Natural killer cell treated with Interleukin-12 subunit alpha and Interleukin-12 subunit beta and Interleukin-15 and Interleukin-18, amount 100 ng/mL, for 72 hours (primary cell): Measurements from ENCODE around the gene EGR4. TPM values are rescaled to one million over a fixed set of nuclear protein-coding genes. Genes with fewer than 3 reads are reported as not detected.
"Not testable (repeated sequence)": the region's sequence is repeated elsewhere in the genome, so short reads cannot be mapped to it uniquely, and the experiment has no call there.

ENCODE experiments used
- ATAC-seq, 2 donors: fragments of 150-1000 bp; cut with Tn5 transposase in 1 of 2; sonication (Bioruptor Pico), chemical (Tn5 transposase) in 1 of 2; 2 replicates each; pipeline ENCODE4 v1.10.0; 2021
- DNase-seq: peaks from one replicate; pipeline ENCODE4 v3.0.0; 2022; ENCODE audit warnings: low spot score
- H3K27ac Mint-ChIP-seq, 2 donors: 1 replicate in 1 of 2; 2 replicates in 1 of 2; pipeline ENCODE4 v1.8.0; 2022; ENCODE audit warnings: mixed read lengths in 2 of 2, mild to moderate bottlenecking in 1 of 2, moderate library complexity in 1 of 2
- H3K27me3 Mint-ChIP-seq, 2 donors: 1 replicate in 1 of 2; 2 replicates in 1 of 2; pipeline ENCODE4 v1.8.0; 2022; ENCODE audit warnings: mixed read lengths in 2 of 2
- H3K36me3 Mint-ChIP-seq: one replicate; pipeline ENCODE4 v1.8.0; 2022; ENCODE audit warnings: mixed read lengths
- H3K4me1 Mint-ChIP-seq, 2 donors: 1 replicate in 1 of 2; 2 replicates in 1 of 2; pipeline ENCODE4 v1.8.0; 2022; ENCODE audit warnings: low read depth in 2 of 2, mixed read lengths in 2 of 2, mild to moderate bottlenecking in 1 of 2
- H3K4me3 Mint-ChIP-seq: one replicate; pipeline ENCODE4 v1.8.0; 2022; ENCODE audit warnings: mixed read lengths
- H3K9me3 Mint-ChIP-seq: 2 replicates; pipeline ENCODE4 v1.8.0; 2022; ENCODE audit warnings: mixed read lengths
- total RNA-seq, 2 donors: library from RNA; stranded (reverse); gene quantifications; one replicate each; pipeline ENCODE4 v1.2.3, GENCODE V29; 2022

Gene EGR4
- total RNA-seq, 2 donors from 2014 or later: not detected

DNA sequence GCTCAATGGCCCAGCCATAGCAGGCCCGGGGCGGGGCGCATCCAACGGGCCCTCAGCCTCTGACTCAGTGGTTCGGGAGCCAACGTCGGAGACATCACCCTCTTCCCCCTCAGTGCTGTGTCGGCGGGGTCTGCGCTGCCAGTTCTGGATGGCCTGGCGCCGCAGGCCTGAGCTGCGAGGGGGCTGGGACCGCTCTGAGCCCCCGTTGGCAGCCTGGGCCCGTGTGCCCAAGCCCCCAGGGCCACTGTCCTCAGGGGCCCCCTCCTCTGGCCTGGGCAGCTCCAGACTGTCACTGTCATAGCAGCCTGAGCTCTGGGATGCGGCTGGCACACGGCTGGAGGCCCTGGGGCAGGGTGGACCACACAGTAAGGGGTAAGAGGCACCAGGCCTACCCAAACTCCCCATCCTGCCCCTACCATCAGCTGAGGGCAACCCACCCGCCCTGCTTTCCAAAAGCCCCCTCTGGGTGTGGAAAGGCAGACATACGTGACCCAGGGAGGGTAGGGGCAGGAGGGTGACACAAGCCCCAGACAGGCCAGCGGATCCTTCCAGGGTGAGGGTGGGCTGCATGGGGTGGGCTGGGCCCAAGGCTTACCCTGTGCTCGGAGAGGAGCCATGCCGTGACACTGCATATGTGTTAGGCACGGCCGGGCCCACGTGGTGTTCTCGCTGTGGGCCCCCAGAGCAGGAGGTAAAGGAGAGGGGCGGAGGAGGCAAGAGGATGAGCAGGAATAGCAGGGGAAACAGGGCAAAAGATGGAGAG is 27.9 kb downstream of the EGR4 start:
- no peak for ATAC-seq
- Mint-ChIP-seq H3K4me3 (no peak overlapping the region), H3K27me3 (peaks cover 0 to 3% of the 10 kb centered on the region in 2 donors), H3K36me3 (peaks cover 6% of the 10 kb centered on the region), H3K9me3 (no peaks in the 10 kb centered on the region), H3K4me1 (peaks cover 13 to 16% of the 10 kb centered on the region in 2 donors), H3K27ac (no peak overlapping the region)
- DNase-seq: no peak

DNA sequence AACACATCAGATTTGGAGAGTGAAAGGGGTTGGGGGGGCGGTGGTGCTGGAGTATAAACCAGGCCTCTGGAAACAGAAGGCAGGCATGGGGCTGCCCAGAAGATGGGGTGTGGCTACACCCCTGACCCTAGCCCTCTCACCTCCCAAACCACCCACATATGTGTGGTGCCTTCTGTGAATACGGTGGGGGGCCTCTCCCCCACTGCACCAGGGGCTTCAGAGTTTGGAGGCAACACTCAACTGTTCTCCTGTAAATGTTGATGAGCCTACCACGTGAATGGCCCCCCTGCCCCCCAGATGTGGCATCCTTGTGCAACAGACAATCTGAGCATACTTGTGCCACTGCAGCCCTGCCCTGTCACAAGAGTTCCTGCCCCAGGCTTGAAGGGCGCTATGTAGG is 28.6 kb downstream of the EGR4 start:
- ATAC-seq: no peak
- Mint-ChIP-seq H3K27ac (no peak overlapping the region), H3K4me1 (peaks cover 13% of the 10 kb centered on the region in 2 donors), H3K4me3 (no peak overlapping the region), H3K36me3 (peaks cover 6% of the 10 kb centered on the region), H3K9me3 (no peaks in the 10 kb centered on the region), H3K27me3 (no peaks in the 10 kb centered on the region)
- DNase-seq: no peak

DNA sequence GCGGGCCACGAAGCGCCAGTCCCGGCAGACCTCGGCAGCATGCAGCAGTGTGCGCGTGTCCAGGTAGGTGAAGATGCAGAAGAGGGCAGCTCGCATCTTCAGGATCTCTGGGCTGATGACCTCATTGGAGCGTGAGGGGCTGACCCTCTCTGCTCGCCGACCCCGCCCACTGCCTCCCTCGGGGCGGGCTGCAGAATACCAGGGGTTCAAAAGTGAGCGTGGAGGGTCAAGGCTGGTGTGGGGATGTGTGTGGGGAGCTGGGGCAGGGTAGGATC is 29.1 kb downstream of the EGR4 start:
- no peak overlapping the region for H3K27ac Mint-ChIP-seq
- no peak for ATAC-seq

DNA sequence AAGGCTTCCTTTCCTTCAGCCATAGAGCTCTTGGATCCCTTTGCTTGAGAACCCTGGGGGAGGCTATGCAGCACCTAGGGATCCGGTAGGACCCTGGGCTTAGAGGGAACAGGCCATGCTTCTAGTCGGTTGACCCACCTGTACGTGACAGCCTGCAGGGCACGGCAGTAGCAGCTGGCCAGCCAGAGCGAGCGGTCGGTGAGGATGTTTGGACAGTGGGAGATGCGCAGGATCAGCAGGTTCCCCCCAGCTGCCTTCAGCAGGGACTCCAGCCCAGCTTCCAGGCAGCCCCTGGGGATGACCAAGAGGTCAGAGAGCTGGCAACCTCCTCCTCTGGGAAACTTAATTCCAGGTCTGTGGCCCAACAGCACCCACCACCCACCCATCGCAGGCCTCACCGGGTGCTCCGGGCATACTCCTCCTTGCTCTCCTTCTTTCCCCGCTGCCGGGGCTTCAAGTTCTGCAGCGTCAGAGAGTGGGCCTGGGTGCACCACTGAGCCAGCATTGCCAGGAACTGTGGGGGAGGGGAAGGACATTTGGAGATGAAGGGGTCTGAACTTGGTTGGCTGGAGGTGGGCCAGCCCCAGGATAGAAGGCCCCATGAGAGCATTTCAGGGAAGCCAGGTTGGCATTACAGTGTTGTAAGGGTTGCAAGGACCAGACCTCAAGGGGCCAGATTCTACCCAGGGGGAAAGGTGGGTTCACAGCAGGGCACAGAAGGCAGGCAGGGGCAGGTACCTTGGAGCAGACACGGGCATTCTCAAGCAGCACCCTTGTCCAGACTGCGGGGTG is 29.6 kb downstream of the EGR4 start:
- ATAC-seq (no peak), DNase-seq (no peak)
- H3K27ac Mint-ChIP-seq: no peak overlapping the region
- H3K36me3 Mint-ChIP-seq: peaks cover 6% of the 10 kb centered on the region
- no peaks in the 10 kb centered on the region for H3K27me3 Mint-ChIP-seq
- H3K4me3 Mint-ChIP-seq: no peak overlapping the region
- no peaks in the 10 kb centered on the region for H3K9me3 Mint-ChIP-seq
- peaks cover 12 to 13% of the 10 kb centered on the region in 2 donors for H3K4me1 Mint-ChIP-seq

More for the DNA sequence above, 29.1 kb downstream of the EGR4 start:
- H3K4me1 Mint-ChIP-seq: peaks cover 12 to 13% of the 10 kb centered on the region in 2 donors
- H3K4me3 Mint-ChIP-seq: no peak overlapping the region
- no peaks in the 10 kb centered on the region for H3K9me3 Mint-ChIP-seq
- H3K27me3 Mint-ChIP-seq: no peaks in the 10 kb centered on the region
- DNase-seq: no peak
- peaks cover 6% of the 10 kb centered on the region for H3K36me3 Mint-ChIP-seq

- H3K27ac Mint-ChIP-seq, H3K27me3 Mint-ChIP-seq, ATAC-seq, H3K4me1 Mint-ChIP-seq, H3K36me3 Mint-ChIP-seq, DNase-seq, H3K9me3 Mint-ChIP-seq, H3K4me3 Mint-ChIP-seq: not testable (repeated sequence)
Observed at GRCh38 chr2:73262691-73263429, 30.5 kb downstream of the EGR4 start.

- Mint-ChIP-seq H3K4me1 (peaks cover 4 to 5% of the 10 kb centered on the region in 2 donors), H3K4me3 (no peak overlapping the region), H3K27ac (no peak overlapping the region), H3K9me3 (no peaks in the 10 kb centered on the region), H3K27me3 (no peaks in the 10 kb centered on the region), H3K36me3 (no peaks in the 10 kb centered on the region)
- no peak for DNase-seq
- ATAC-seq: no peak
Observed at GRCh38 chr2:73262108-73262651, 31.2 kb downstream of the EGR4 start.

DNA sequence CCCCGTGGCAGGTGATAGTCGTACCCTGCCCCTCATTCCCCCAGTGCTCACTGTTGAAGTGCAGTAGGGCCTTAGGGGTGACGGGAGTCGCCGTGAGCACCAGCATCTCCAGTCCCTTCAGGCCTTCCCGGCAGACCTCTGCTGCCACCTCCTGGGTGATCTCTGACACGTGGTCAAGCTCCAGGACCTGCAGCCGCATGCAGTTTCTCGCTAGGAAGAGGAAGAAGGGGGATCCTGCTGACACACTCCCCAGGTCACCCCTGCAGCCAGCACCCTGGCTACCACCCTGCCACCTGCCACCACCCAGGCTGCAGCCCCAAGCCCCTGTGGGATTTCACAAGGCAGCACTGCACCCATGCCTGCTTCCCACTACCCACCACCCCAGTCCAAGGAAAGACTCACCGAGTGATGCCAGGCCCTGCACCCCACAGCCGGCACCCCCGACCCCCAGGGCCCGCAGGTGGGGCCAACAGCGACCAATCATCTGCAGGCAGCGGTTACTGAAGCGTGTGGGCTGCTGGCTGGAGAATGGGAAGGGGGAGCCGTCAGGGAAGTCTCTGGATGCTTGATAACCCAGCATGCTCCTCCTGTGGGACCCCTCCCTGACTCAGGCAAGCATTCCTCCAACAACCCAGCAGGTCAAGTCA is 32.9 kb downstream of the EGR4 start:
- Mint-ChIP-seq H3K9me3 (no peaks in the 10 kb centered on the region), H3K4me3 (no peak overlapping the region), H3K27ac (no peak overlapping the region), H3K4me1 (peaks cover 0 to 3% of the 10 kb centered on the region in 2 donors), H3K27me3 (no peaks in the 10 kb centered on the region), H3K36me3 (no peaks in the 10 kb centered on the region)
- DNase-seq: no peak
- ATAC-seq: no peak

- Mint-ChIP-seq H3K4me3 (no peak overlapping the region), H3K4me1 (peaks cover 0 to 3% of the 10 kb centered on the region in 2 donors), H3K9me3 (no peaks in the 10 kb centered on the region), H3K36me3 (no peaks in the 10 kb centered on the region), H3K27me3 (no peaks in the 10 kb centered on the region), H3K27ac (no peak overlapping the region)
- DNase-seq (no peak), ATAC-seq (no peak)
Observed at GRCh38 chr2:73259704-73260337, 33.5 kb downstream of the EGR4 start.

DNA sequence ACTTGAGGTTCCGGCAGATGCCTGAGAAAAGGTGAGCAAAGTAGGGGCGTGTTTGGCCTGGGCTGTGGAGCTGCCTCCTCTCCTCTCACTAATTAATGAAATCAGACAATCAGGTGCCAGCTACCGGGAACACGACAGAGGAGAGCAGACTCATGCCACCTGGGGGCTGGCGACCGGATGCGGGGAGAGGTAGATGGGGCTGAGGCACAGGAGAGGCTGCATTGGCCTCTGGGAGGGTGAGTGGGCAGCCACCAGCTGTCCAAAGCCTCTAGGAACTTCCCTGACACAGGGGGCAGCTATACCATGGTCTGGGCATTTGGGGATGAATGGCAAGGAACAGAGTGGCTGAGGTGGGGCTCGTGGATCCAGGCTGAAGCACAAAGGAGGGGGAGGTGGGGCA is 34.1 kb downstream of the EGR4 start:
- DNase-seq (no peak), ATAC-seq (no peak)
- H3K27ac Mint-ChIP-seq: no peak overlapping the region
- peaks cover 0 to 3% of the 10 kb centered on the region in 2 donors for H3K4me1 Mint-ChIP-seq
- no peaks in the 10 kb centered on the region for H3K27me3 Mint-ChIP-seq
- H3K36me3 Mint-ChIP-seq: no peaks in the 10 kb centered on the region
- no peaks in the 10 kb centered on the region for H3K9me3 Mint-ChIP-seq
- no peak overlapping the region for H3K4me3 Mint-ChIP-seq

GRCh38 chr2:73258913-73259215 is 34.5 kb downstream of the EGR4 start:
- ATAC-seq: no peak
- no peak overlapping the region for H3K4me3 Mint-ChIP-seq
- H3K27ac Mint-ChIP-seq: no peak overlapping the region

GRCh38 chr2:73258186-73258912 is 35.0 kb downstream of the EGR4 start:
- Mint-ChIP-seq H3K27me3 (no peaks in the 10 kb centered on the region), H3K4me3 (no peak overlapping the region), H3K4me1 (peaks cover 0 to 3% of the 10 kb centered on the region in 2 donors), H3K9me3 (no peaks in the 10 kb centered on the region), H3K36me3 (peaks cover 1% of the 10 kb centered on the region), H3K27ac (no peak overlapping the region)
- ATAC-seq (peak in 1 of 2 donors; percentile 4), DNase-seq (no peak)

More at GRCh38 chr2:73258913-73259215, 34.5 kb downstream of the EGR4 start:
- H3K9me3 Mint-ChIP-seq: no peaks in the 10 kb centered on the region
- no peaks in the 10 kb centered on the region for H3K27me3 Mint-ChIP-seq
- DNase-seq: no peak
- peaks cover 0 to 3% of the 10 kb centered on the region in 2 donors for H3K4me1 Mint-ChIP-seq
- no peaks in the 10 kb centered on the region for H3K36me3 Mint-ChIP-seq

DNA sequence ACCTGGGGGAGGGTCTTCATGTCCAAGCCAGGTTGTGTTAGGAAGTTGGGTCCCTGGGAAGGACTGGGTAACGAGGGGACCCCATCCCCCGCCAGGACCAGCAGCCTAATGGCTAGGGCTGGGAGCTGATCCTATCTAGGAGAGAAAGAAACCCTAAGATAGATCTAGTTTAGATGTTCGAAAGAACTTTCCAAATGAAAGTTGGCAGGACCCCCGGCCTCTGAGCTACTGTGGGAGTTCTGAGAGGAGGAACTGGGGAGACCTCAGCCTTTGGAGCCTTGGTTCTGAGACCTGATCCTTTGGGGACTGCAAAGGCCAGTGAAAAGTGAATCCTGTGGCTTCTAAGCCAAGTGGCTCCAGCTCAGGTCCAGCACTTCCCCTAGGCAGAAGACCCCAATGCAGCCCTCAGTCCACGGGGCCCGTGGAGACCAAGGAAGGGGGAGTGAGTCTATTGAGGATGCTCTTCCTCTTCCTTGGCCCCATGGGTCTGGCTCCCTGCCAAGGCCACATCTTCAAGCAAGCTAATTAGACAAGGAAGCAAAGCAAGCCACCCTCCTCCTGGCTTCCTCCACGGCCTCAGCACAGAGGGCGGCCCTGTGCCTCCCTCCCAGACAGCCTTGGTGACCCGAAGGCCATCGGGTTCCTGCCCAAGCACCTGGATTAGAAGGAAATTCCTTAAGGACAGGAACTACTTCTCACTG is 35.8 kb downstream of the EGR4 start:
- peaks cover 0 to 3% of the 10 kb centered on the region in 2 donors for H3K4me1 Mint-ChIP-seq
- H3K36me3 Mint-ChIP-seq: peaks cover 5% of the 10 kb centered on the region
- no peaks in the 10 kb centered on the region for H3K9me3 Mint-ChIP-seq
- H3K27ac Mint-ChIP-seq: no peak overlapping the region
- no peaks in the 10 kb centered on the region for H3K27me3 Mint-ChIP-seq
- no peak for ATAC-seq
- no peak for DNase-seq
- no peak overlapping the region for H3K4me3 Mint-ChIP-seq
